OCI-LY1 (cell line): Measurements from ENCODE around the gene TRPM3.

Source experiments
- CTCF ChIP-seq: fragments of 200-600 bp; sonication (generic), shearing (Covaris generic); IDR thresholded peaks from 2 replicates; pipeline ENCODE4 v1.5.1; 2017; ENCODE audit warnings: mild to moderate bottlenecking, antibody characterized with exemption, low read length, moderate library complexity, mixed read lengths
- EZH2 ChIP-seq: fragments of 200-600 bp; sonication (generic), shearing (Covaris generic); IDR thresholded peaks from 2 replicates; pipeline ENCODE4 v1.8.0; 2017; ENCODE audit warnings: borderline replicate concordance, mixed run types, mild to moderate bottlenecking, antibody characterized with exemption, low read length, moderate library complexity, mixed read lengths

DNA sequence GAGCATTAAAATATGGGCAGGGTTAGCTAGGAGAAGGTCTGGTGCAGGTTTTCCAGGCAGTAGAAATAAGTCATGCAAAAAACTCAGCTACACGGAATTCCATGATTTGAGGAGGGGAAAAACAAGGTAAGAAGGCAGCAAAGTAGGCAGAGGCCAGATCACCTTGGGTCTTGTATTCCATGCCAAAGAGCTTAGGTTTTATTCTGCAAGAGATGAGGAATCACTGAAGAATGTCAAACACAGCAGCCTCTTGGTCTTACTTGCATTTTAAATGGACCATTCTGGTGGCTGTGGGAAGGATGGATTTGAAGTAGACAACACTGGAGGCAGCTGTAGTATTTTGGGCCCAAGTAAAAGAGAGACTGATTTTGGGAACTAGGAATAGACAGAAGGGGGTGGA lies 8.6 kb downstream of the TRPM3 start:
- TF ChIP-seq CTCF (no peak), EZH2 (no peak)
